Esophagus muscularis mucosa (tissue), 3 donors: Measurements from ENCODE around the gene DAPP1.

ENCODE experiments used
- CTCF ChIP-seq, 3 experiments: fragments of 200-600 bp in 2 of 3; fragments of 450-650 bp in 1 of 3; sonication (generic) in 2 of 3; IDR thresholded peaks; one replicate each; pipeline ENCODE4 v1.5.1; 2017 to 2019; ENCODE audit warnings: antibody characterized with exemption in 3 of 3, mild to moderate bottlenecking in 2 of 3, moderate library complexity in 1 of 3
- POLR2A ChIP-seq: fragments of 450-650 bp; IDR thresholded peaks from one replicate; pipeline ENCODE4 v1.6.1; 2017; ENCODE audit warnings: antibody characterized with exemption, moderate library complexity, mild to moderate bottlenecking, low read depth

GRCh38 chr4:99807666-99808065 is 9.0 kb upstream of the DAPP1 start:
- TF ChIP-seq CTCF (IDR thresholded peaks at IDR 0.05) (no peak), POLR2A (no peak)
